ENCODE data around the gene DIS3L2. TPM values are rescaled to one million over a fixed set of nuclear protein-coding genes. Genes with fewer than 3 reads are reported as not detected.

The DIS3L2 gene
- total RNA-seq, 4 donors from 2014 or later, result 18.7 to 30.9 (median 26.1) TPM

- TF ChIP-seq, protein P1, sequence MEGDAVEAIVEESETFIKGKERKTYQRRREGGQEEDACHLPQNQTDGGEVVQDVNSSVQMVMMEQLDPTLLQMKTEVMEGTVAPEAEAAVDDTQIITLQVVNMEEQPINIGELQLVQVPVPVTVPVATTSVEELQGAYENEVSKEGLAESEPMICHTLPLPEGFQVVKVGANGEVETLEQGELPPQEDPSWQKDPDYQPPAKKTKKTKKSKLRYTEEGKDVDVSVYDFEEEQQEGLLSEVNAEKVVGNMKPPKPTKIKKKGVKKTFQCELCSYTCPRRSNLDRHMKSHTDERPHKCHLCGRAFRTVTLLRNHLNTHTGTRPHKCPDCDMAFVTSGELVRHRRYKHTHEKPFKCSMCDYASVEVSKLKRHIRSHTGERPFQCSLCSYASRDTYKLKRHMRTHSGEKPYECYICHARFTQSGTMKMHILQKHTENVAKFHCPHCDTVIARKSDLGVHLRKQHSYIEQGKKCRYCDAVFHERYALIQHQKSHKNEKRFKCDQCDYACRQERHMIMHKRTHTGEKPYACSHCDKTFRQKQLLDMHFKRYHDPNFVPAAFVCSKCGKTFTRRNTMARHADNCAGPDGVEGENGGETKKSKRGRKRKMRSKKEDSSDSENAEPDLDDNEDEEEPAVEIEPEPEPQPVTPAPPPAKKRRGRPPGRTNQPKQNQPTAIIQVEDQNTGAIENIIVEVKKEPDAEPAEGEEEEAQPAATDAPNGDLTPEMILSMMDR (IDR thresholded peaks at IDR 0.05; ENCODE audit: low read depth), result no peak
Observed at GRCh38 chr2:231920366-231920765, 41.1 kb upstream of the DIS3L2 start.

GRCh38 chr2:231920795-231921194 is 40.7 kb upstream of the DIS3L2 start:
- TF ChIP-seq, protein P1 (IDR thresholded peaks at IDR 0.05; ENCODE audit: low read depth), result no peak

DNA sequence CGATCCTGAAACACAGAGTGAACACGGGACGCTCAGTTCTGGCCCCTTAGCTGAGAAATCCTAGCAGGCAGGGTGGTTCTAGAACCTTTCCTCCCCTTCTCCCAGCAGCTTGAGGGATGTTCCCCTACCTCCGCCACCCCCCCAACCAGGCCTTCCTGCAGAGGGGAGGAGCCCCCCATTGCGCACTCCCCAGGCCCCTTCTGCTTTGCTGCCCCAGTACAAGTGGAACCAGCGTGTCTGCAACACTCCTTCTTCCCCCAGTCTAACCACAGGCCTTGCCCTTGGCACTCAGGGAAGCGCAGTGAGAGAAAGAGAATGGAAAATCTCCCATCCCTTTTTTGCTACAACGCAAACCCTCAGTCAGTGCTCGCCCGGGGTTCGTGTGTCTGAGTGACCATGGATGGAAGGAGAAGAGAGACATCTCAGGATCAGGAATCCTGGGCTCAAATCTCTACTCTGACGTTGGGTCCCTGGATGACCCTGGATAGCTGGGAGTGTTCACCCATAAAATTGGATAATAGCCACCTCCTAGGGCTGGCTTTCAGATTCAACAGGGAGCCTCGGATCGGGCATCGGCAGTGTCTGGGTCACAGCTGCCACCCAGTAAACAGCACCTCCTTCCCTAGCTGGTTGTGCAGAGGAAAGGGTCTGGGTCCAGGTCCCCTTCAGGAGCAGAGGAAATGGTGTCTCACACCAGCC is 39.1 kb upstream of the DIS3L2 start:
- TF ChIP-seq, protein P1 (IDR thresholded peaks at IDR 0.05; ENCODE audit: low read depth), result no peak

GRCh38 chr2:231923010-231923344 is 38.5 kb upstream of the DIS3L2 start:
- TF ChIP-seq, protein P1 (IDR thresholded peaks at IDR 0.05; ENCODE audit: low read depth), result no peak

- TF ChIP-seq, protein P1 (IDR thresholded peaks at IDR 0.05; ENCODE audit: low read depth), result no peak
Observed at GRCh38 chr2:231923951-231924888, 37.3 kb upstream of the DIS3L2 start.

GRCh38 chr2:231924889-231925275 is 36.6 kb upstream of the DIS3L2 start:
- TF ChIP-seq, protein P1 (IDR thresholded peaks at IDR 0.05; ENCODE audit: low read depth), result no peak

All from subcutaneous adipose tissue (tissue), 4 donors.